CD8-positive, alpha-beta memory T cell (primary cell): Measurements from ENCODE around the gene TMEM266. TPM values are rescaled to one million over a fixed set of nuclear protein-coding genes. Genes with fewer than 3 reads are reported as not detected.

Source experiments
- CTCF ChIA-PET: fragments of 350-600 bp; sonication (Branson Sonifier 250); formaldehyde crosslinking; loops from one replicate; lab custom pipeline; 2021; ENCODE audit warnings: antibody characterized with exemption; lab: Charles Lee
- POLR2A ChIA-PET: fragments of 350-600 bp; sonication (Branson Sonifier 250); formaldehyde crosslinking; loops from one replicate; lab custom pipeline; 2021; ENCODE audit warnings: antibody characterized with exemption; lab: Charles Lee
- DNase-seq, 5 donors: peaks; one replicate each; pipeline versions ENCODE4 v3.0.0 to v3.0.0-alpha.2; 2020 to 2022; ENCODE audit warnings: mixed read lengths in 1 of 5
- H3K27ac ChIP-seq: one replicate; pipeline ENCODE4 v1.7.0; 2013; ENCODE audit warnings: low read depth, mild to moderate bottlenecking, low read length, moderate library complexity
- H3K27me3 ChIP-seq: 2 replicates; pipeline ENCODE4 v1.7.0; 2013; ENCODE audit warnings: low read length, mild to moderate bottlenecking; ENCODE audit not compliant: insufficient read depth, poor library complexity, severe bottlenecking
- H3K36me3 ChIP-seq: 2 replicates; pipeline ENCODE4 v1.7.0; 2013; ENCODE audit warnings: mild to moderate bottlenecking, low read length, moderate library complexity; ENCODE audit not compliant: insufficient read depth
- H3K4me1 ChIP-seq: 2 replicates; pipeline ENCODE4 v1.7.0; 2013; ENCODE audit warnings: mild to moderate bottlenecking, low read length, moderate library complexity; ENCODE audit not compliant: insufficient read depth
- H3K4me3 ChIP-seq: 2 replicates; pipeline ENCODE4 v1.7.0; 2013; ENCODE audit warnings: mild to moderate bottlenecking, low read length
- H3K9me3 ChIP-seq: 2 replicates; pipeline ENCODE4 v1.7.0; 2013; ENCODE audit warnings: mild to moderate bottlenecking, low read length
- H3K27ac Mint-ChIP-seq, 8 donors: one replicate each; pipeline ENCODE4 v1.8.0; 2020 to 2021; ENCODE audit warnings: mixed read lengths in 8 of 8, mild to moderate bottlenecking in 6 of 8, inconsistent platforms in 3 of 8, moderate library complexity in 3 of 8
- H3K27me3 Mint-ChIP-seq, 2 donors: one replicate each; pipeline ENCODE4 v1.8.0; 2020 to 2021; ENCODE audit warnings: mixed read lengths in 2 of 2, mild to moderate bottlenecking in 1 of 2, moderate library complexity in 1 of 2
- H3K36me3 Mint-ChIP-seq, 3 donors: one replicate each; pipeline ENCODE4 v1.8.0; 2020 to 2021; ENCODE audit warnings: mixed read lengths in 3 of 3, inconsistent platforms in 1 of 3, mild to moderate bottlenecking in 1 of 3
- H3K4me1 Mint-ChIP-seq, 3 donors: one replicate each; pipeline ENCODE4 v1.8.0; 2020 to 2021; ENCODE audit warnings: mixed read lengths in 3 of 3, inconsistent platforms in 1 of 3, mild to moderate bottlenecking in 1 of 3
- H3K4me3 Mint-ChIP-seq, 7 donors: one replicate each; pipeline ENCODE4 v1.8.0; 2020 to 2021; ENCODE audit warnings: mixed read lengths in 7 of 7, mild to moderate bottlenecking in 6 of 7, moderate library complexity in 4 of 7, inconsistent platforms in 2 of 7
- H3K9me3 Mint-ChIP-seq, 5 donors: one replicate each; pipeline ENCODE4 v1.8.0; 2020 to 2022; ENCODE audit warnings: mixed read lengths in 5 of 5, mild to moderate bottlenecking in 3 of 5, moderate library complexity in 2 of 5, inconsistent platforms in 1 of 5
- polyA plus RNA-seq: library from polyadenylated mRNA; unstranded; fragments of 300-500 nt; fragmentation: Illumina TruSeq; gene quantifications from one replicate; pipeline ENCODE4 v1.2.3, GENCODE V29; 2021
- total RNA-seq, 2 experiments: library from RNA; stranded (reverse); gene quantifications; one replicate each; pipeline ENCODE4 v1.2.3, GENCODE V29; 2021

TMEM266 gene
- total and polyA plus RNA-seq, 3 experiments from 2014 or later, result 0.11 TPM; not detected in 1

DNA sequence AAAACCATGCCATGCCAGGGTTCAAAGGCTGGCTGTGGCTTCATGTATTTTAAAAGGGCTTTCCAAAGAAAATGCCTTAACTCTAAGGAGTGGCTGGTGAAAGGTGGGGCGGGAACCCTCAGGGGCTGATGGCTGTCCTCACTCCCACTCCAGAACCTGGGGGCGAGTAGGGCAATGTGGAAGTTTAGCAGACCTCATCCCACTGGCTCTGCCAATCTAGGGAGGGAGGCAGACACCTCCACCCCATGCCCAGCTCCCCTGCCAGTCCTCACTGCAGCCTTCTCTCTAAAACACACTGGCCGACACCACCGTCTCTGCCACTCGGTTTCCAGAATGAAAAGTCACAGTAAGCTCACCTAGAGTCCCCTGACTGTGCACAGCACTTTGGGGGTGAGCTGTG lies 99.5 kb downstream of the TMEM266 start:
- Mint-ChIP-seq H3K27ac (no peak overlapping the region), H3K9me3 (no peaks in the 10 kb centered on the region), H3K4me3 (no peak overlapping the region), H3K4me1 (no peaks in the 10 kb centered on the region), H3K27me3 (peaks cover 7 to 9% of the 10 kb centered on the region in 2 donors), H3K36me3 (no peaks in the 10 kb centered on the region)
- CTCF ChIA-PET, result interaction anchor here (0.9 kb wide), 1 partner anchor 9 kb away, joined by 5 read pairs; no protein-coding TSS in a partner anchor
- Histone ChIP-seq H3K9me3 (no peaks in the 10 kb centered on the region), H3K27me3 (no peaks in the 10 kb centered on the region), H3K4me3 (no peak overlapping the region), H3K36me3 (no peaks in the 10 kb centered on the region), H3K4me1 (no peaks in the 10 kb centered on the region), H3K27ac (no peak overlapping the region)
- DNase-seq, result no peak
- POLR2A ChIA-PET, result no interaction called here

GRCh38 chr15:76160426-76161152 lies 100.8 kb downstream of the TMEM266 start:
- Histone ChIP-seq H3K36me3 (no peaks in the 10 kb centered on the region), H3K9me3 (no peaks in the 10 kb centered on the region), H3K27me3 (no peaks in the 10 kb centered on the region), H3K4me1 (no peaks in the 10 kb centered on the region), H3K27ac (no peak overlapping the region), H3K4me3 (no peak overlapping the region)
- H3K27me3 Mint-ChIP-seq, result peaks cover 7 to 9% of the 10 kb centered on the region in 2 donors
- no peak for DNase-seq
- no peaks in the 10 kb centered on the region for H3K4me1 Mint-ChIP-seq
- no peak overlapping the region for H3K4me3 Mint-ChIP-seq
- H3K36me3 Mint-ChIP-seq, result no peaks in the 10 kb centered on the region
- ChIA-PET CTCF (interaction anchor here (1.3 kb wide), 1 partner anchor 21 kb away, joined by 3 read pairs; no protein-coding TSS in a partner anchor), POLR2A (no interaction called here)
- H3K9me3 Mint-ChIP-seq, result no peaks in the 10 kb centered on the region
- H3K27ac Mint-ChIP-seq, result peak overlapping the region in 1 of 8 donors; percentile 54

- H3K4me3 ChIP-seq, result no peak overlapping the region
- ChIA-PET POLR2A (no interaction called here), CTCF (interaction anchor here (1.3 kb wide), 1 partner anchor 22 kb away, joined by 3 read pairs; no protein-coding TSS in a partner anchor)
- no peak overlapping the region for H3K27ac ChIP-seq
- no peak for DNase-seq
- no peak overlapping the region for H3K27ac Mint-ChIP-seq
- no peaks in the 10 kb centered on the region for H3K9me3 ChIP-seq
- no peaks in the 10 kb centered on the region for H3K27me3 ChIP-seq
- H3K27me3 Mint-ChIP-seq, result peaks cover 7 to 9% of the 10 kb centered on the region in 2 donors
- no peaks in the 10 kb centered on the region for H3K36me3 Mint-ChIP-seq
- H3K9me3 Mint-ChIP-seq, result no peaks in the 10 kb centered on the region
- H3K36me3 ChIP-seq, result no peaks in the 10 kb centered on the region
- H3K4me1 ChIP-seq, result no peaks in the 10 kb centered on the region
- no peak overlapping the region for H3K4me3 Mint-ChIP-seq
- H3K4me1 Mint-ChIP-seq, result no peaks in the 10 kb centered on the region
Measured at GRCh38 chr15:76161153-76162035, 101.6 kb downstream of the TMEM266 start.

GRCh38 chr15:76162036-76162398 lies 102.2 kb downstream of the TMEM266 start:
- Histone ChIP-seq H3K9me3 (no peaks in the 10 kb centered on the region), H3K36me3 (no peaks in the 10 kb centered on the region), H3K27me3 (no peaks in the 10 kb centered on the region), H3K4me1 (no peaks in the 10 kb centered on the region), H3K4me3 (no peak overlapping the region), H3K27ac (no peak overlapping the region)
- H3K4me1 Mint-ChIP-seq, result no peaks in the 10 kb centered on the region
- POLR2A ChIA-PET, result no interaction called here
- no peak overlapping the region for H3K27ac Mint-ChIP-seq
- no peak for DNase-seq
- no peak overlapping the region for H3K4me3 Mint-ChIP-seq
- CTCF ChIA-PET, result no interaction called here
- peaks cover 7 to 9% of the 10 kb centered on the region in 2 donors for H3K27me3 Mint-ChIP-seq
- H3K36me3 Mint-ChIP-seq, result no peaks in the 10 kb centered on the region
- H3K9me3 Mint-ChIP-seq, result no peaks in the 10 kb centered on the region

DNA sequence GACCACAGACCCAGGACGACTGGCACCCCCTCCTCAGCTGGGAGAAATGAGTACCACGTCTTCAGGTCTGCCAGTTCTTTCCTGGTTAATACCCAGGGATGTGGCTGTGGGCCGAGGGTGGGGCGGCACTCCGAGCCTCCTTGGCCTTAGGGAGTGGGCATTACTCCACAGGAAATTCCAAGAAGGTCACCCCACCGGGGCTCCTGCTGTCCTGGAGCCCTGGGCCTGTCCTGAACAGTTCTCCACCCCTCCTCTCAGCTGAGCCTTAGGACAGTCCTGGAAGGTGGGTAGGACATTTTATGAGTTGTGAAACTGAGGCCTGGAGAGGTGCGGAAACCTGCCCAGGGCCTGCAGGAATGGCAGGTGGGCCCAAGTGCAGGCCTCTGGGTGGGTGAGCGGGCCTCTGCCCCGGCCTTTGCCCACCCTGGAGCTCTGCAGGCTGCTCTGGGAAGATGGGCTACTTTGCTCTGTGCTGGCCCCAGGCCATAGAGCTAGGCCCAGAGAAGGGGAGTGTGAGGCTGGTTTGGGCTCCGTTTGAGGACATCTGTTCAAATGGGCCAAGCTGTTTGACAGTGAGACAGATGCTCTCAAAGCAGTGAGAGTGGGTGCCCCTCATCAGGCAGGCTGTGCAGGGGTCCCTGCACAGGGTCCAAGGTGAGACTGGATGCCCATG lies 103.1 kb downstream of the TMEM266 start:
- H3K27me3 ChIP-seq, result no peaks in the 10 kb centered on the region
- Mint-ChIP-seq H3K36me3 (no peaks in the 10 kb centered on the region), H3K27ac (no peak overlapping the region), H3K27me3 (peaks cover 7 to 8% of the 10 kb centered on the region in 2 donors), H3K4me3 (no peak overlapping the region), H3K9me3 (no peaks in the 10 kb centered on the region), H3K4me1 (no peaks in the 10 kb centered on the region)
- ChIA-PET POLR2A (no interaction called here), CTCF (no interaction called here)
- no peak overlapping the region for H3K27ac ChIP-seq
- no peak for DNase-seq
- H3K4me1 ChIP-seq, result no peaks in the 10 kb centered on the region
- H3K36me3 ChIP-seq, result no peaks in the 10 kb centered on the region
- no peaks in the 10 kb centered on the region for H3K9me3 ChIP-seq
- H3K4me3 ChIP-seq, result no peak overlapping the region

DNA sequence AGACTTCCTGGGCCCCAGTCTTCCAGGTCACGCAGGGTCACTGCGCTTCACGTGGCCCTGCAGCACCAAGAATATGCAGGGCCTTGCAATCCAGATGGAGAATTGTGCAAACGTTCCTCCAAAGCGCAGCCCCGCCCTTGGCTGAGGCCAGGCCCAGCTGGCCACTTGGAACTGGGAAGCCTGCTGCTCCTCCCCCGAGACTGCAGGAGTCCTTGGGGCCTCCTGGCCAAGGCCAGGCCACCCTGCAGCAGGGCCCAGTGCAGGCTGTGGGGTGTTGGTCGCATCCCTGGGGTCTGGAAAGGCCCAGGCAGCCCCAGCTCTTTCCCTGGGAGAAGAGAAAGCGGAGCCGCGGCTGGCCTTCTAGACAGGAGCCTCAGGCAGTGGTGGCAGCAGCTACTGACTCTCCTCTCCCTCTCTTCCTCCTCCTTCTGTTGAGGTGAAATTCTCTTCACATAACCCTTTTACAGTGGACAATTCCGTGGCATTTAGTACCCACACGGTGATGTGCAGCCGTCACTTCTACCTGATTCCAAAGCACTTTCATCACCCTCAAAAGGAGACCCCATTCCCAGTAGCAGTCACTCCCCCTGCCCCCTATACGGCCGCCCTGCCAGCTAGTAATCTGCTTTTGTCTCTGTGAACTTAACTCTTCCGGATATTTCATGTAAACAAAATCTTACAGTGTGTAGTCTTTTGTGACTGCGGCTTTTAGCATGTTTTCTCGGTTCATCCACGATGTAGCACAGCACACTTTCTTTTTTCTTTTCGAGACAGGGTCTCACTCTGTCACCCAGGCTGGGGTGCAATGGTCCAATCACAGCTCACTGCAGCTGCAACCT lies 103.9 kb downstream of the TMEM266 start:
- H3K4me3 ChIP-seq, result no peak overlapping the region
- POLR2A ChIA-PET, result no interaction called here
- H3K27ac ChIP-seq, result no peak overlapping the region
- H3K9me3 ChIP-seq, result no peaks in the 10 kb centered on the region
- H3K36me3 ChIP-seq, result no peaks in the 10 kb centered on the region
- no peaks in the 10 kb centered on the region for H3K4me1 ChIP-seq
- Mint-ChIP-seq H3K9me3 (no peaks in the 10 kb centered on the region), H3K4me1 (no peaks in the 10 kb centered on the region), H3K27me3 (peaks cover 7% of the 10 kb centered on the region in 2 donors), H3K27ac (peak overlapping the region in 1 of 8 donors; percentile 85), H3K36me3 (no peaks in the 10 kb centered on the region), H3K4me3 (no peak overlapping the region)
- no peak for DNase-seq
- H3K27me3 ChIP-seq, result no peaks in the 10 kb centered on the region
- CTCF ChIA-PET, result no interaction called here

DNA sequence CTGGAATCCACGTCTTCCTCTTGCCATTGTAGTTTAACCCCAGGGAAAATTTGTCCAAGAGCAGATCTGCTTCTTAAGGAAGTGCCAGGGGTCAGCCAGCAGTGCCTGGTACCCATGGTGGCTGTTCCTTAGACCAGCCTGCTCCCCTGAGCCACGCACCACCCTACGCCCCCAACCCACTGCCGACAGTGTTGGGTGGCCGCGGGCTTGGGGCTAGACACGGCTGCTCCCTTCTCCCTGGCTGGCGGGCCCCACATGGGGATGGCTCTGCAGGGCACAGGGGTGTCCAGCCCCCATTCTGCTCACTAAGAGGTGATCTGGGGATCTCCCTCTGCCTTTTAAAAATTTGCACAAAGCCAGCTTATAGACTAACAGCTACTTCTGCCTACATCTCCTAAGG lies 104.8 kb downstream of the TMEM266 start:
- DNase-seq, result no peak
- no peaks in the 10 kb centered on the region for H3K9me3 ChIP-seq
- Mint-ChIP-seq H3K36me3 (no peaks in the 10 kb centered on the region), H3K9me3 (no peaks in the 10 kb centered on the region), H3K27ac (no peak overlapping the region), H3K27me3 (peaks cover 8 to 14% of the 10 kb centered on the region in 2 donors), H3K4me1 (no peaks in the 10 kb centered on the region), H3K4me3 (no peak overlapping the region)
- no peaks in the 10 kb centered on the region for H3K27me3 ChIP-seq
- H3K4me3 ChIP-seq, result no peak overlapping the region
- H3K4me1 ChIP-seq, result no peaks in the 10 kb centered on the region
- POLR2A ChIA-PET, result no interaction called here
- CTCF ChIA-PET, result no interaction called here
- no peak overlapping the region for H3K27ac ChIP-seq
- no peaks in the 10 kb centered on the region for H3K36me3 ChIP-seq
